Skin epidermis (tissue), 12 donors: ENCODE results near the gene MLN.

ENCODE experiments used
- H3K27ac ChIP-seq, 21 experiments: fragments of 200-600 bp; sonication (generic) in 11 of 21; one replicate each; pipeline ENCODE4 v1.5.0; 2020; ENCODE audit warnings: mild to moderate bottlenecking in 3 of 21, inconsistent platforms in 2 of 21, moderate library complexity in 2 of 21
- H3K4me3 ChIP-seq, 7 experiments: fragments of 200-600 bp; sonication (generic) in 2 of 7; one replicate each; pipeline ENCODE4 v1.5.0; 2020; ENCODE audit warnings: inconsistent platforms in 2 of 7, mild to moderate bottlenecking in 2 of 7, moderate library complexity in 1 of 7

MLN gene

GRCh38 chr6:33762713-33763112, 41.1 kb downstream of the MLN start:
- no peak overlapping the region for H3K27ac ChIP-seq
- H3K4me3 ChIP-seq, result no peak overlapping the region

- H3K27ac ChIP-seq, result no peak overlapping the region
These were observed 41.7 kb downstream of the MLN start for GRCh38 chr6:33761922-33762629.

GRCh38 chr6:33761581-33761921, 42.3 kb downstream of the MLN start:
- no peak overlapping the region for H3K4me3 ChIP-seq
- no peak overlapping the region for H3K27ac ChIP-seq

More at GRCh38 chr6:33761922-33762629, 41.7 kb downstream of the MLN start:
- H3K4me3 ChIP-seq, result no peak overlapping the region

GRCh38 chr6:33759887-33760629, 43.7 kb downstream of the MLN start:
- H3K4me3 ChIP-seq, result no peak overlapping the region

GRCh38 chr6:33758815-33759216, 45.0 kb downstream of the MLN start:
- Histone ChIP-seq H3K4me3 (no peak overlapping the region), H3K27ac (no peak overlapping the region)

More at GRCh38 chr6:33759887-33760629, 43.7 kb downstream of the MLN start:
- H3K27ac ChIP-seq, result no peak overlapping the region

- Histone ChIP-seq H3K27ac (no peak overlapping the region), H3K4me3 (no peak overlapping the region)
These were observed 45.9 kb downstream of the MLN start for GRCh38 chr6:33757906-33758305.

GRCh38 chr6:33757113-33757512, 46.7 kb downstream of the MLN start:
- Histone ChIP-seq H3K27ac (no peak overlapping the region), H3K4me3 (no peak overlapping the region)

GRCh38 chr6:33756211-33756954, 47.4 kb downstream of the MLN start:
- no peak overlapping the region for H3K27ac ChIP-seq
- no peak overlapping the region for H3K4me3 ChIP-seq

- no peak overlapping the region for H3K4me3 ChIP-seq
- H3K27ac ChIP-seq, result no peak overlapping the region
These were observed 48.5 kb downstream of the MLN start for GRCh38 chr6:33755070-33755869.

GRCh38 chr6:33754222-33754621, 49.6 kb downstream of the MLN start:
- no peak overlapping the region for H3K4me3 ChIP-seq
- no peak overlapping the region for H3K27ac ChIP-seq

GRCh38 chr6:33752646-33753015, 51.2 kb downstream of the MLN start:
- H3K4me3 ChIP-seq, result no peak overlapping the region
- H3K27ac ChIP-seq, result no peak overlapping the region

- H3K4me3 ChIP-seq, result no peak overlapping the region
- H3K27ac ChIP-seq, result no peak overlapping the region
These were observed 51.8 kb downstream of the MLN start for GRCh38 chr6:33751771-33752645.

- Histone ChIP-seq H3K27ac (no peak overlapping the region), H3K4me3 (no peak overlapping the region)
These were observed 53.4 kb downstream of the MLN start for GRCh38 chr6:33750244-33750991.

GRCh38 chr6:33749401-33749800, 54.4 kb downstream of the MLN start:
- Histone ChIP-seq H3K27ac (no peak overlapping the region), H3K4me3 (no peak overlapping the region)

- no peak overlapping the region for H3K27ac ChIP-seq
- H3K4me3 ChIP-seq, result no peak overlapping the region
These were observed 55.0 kb downstream of the MLN start for GRCh38 chr6:33748841-33749240.

- H3K27ac ChIP-seq, result no peak overlapping the region
- no peak overlapping the region for H3K4me3 ChIP-seq
These were observed 56.0 kb downstream of the MLN start for GRCh38 chr6:33747823-33748222.

- H3K4me3 ChIP-seq, result no peak within 1 kb of the TSS
These were observed 57.1 kb downstream of the MLN start, which contains the start of gene IP6K3 for GRCh38 chr6:33746651-33747100. Gene IP6K3, minus strand, starts transcription at chr6:33746905. Its CDS starts 11,429 bp downstream, at chr6:33735476.

GRCh38 chr6:33746036-33746600, 57.7 kb downstream of the MLN start:
- H3K4me3 ChIP-seq, result no peak overlapping the region
- H3K27ac ChIP-seq, result no peak overlapping the region

More at GRCh38 chr6:33746651-33747100, 57.1 kb downstream of the MLN start, which contains the start of gene IP6K3:
- H3K27ac ChIP-seq, result no peak within 1 kb of the TSS
